ENCODE data around the gene SCAMP4. TPM values are rescaled to one million over a fixed set of nuclear protein-coding genes. Genes with fewer than 3 reads are reported as not detected.

SCAMP4 gene
- total and polyA plus RNA-seq, 2 experiments from 2014 or later = 53.7 to 62.5 TPM

GRCh38 chr19:1938071-1938470 lies 32.9 kb downstream of the SCAMP4 start:
- peaks cover 12% of the 10 kb centered on the region for H3K4me1 ChIP-seq (ENCODE audit: low read depth)

GRCh38 chr19:1941146-1942077 lies 36.2 kb downstream of the SCAMP4 start, which contains the start of gene CSNK1G2:
TSS of gene CSNK1G2 (plus strand) at chr19:1941172. CDS start at chr19:1969773, 28,601 bp downstream.
- no peak for TF ChIP-seq CTCF (IDR thresholded peaks at IDR 0.05; ENCODE audit: low read depth, low read length)
- H3K27ac ChIP-seq = peak within 1 kb of the TSS; percentile 92
- no peaks in the 10 kb centered on the region for H3K36me3 ChIP-seq

More at GRCh38 chr19:1938071-1938470, 32.9 kb downstream of the SCAMP4 start:
- TF ChIP-seq CTCF (IDR thresholded peaks at IDR 0.05; ENCODE audit: low read depth, low read length) = no peak
- Histone ChIP-seq H3K36me3 (no peaks in the 10 kb centered on the region), H3K27ac (no peak overlapping the region), H3K9me3 (ENCODE audit: low read depth) (no peaks in the 10 kb centered on the region), H3K4me3 (no peak overlapping the region), H3K27me3 (no peaks in the 10 kb centered on the region)
- DNase-seq (ENCODE audit: low read depth in 1 of 2, low spot score in 1 of 2) = no peak

GRCh38 chr19:1942078-1942933 lies 37.1 kb downstream of the SCAMP4 start:
- H3K9me3 ChIP-seq (ENCODE audit: low read depth) = no peaks in the 10 kb centered on the region
- H3K4me3 ChIP-seq = peak overlapping the region; percentile 57
- H3K36me3 ChIP-seq = no peaks in the 10 kb centered on the region
- peak; percentile 73 to 88 for DNase-seq (ENCODE audit: low read depth in 1 of 2, low spot score in 1 of 2)
- TF ChIP-seq CTCF (IDR thresholded peaks at IDR 0.05; ENCODE audit: low read depth, low read length) = no peak
- peaks cover 14% of the 10 kb centered on the region for H3K4me1 ChIP-seq (ENCODE audit: low read depth)
- H3K27ac ChIP-seq = peak overlapping the region; percentile 89
- H3K27me3 ChIP-seq = no peaks in the 10 kb centered on the region

More at GRCh38 chr19:1941146-1942077, 36.2 kb downstream of the SCAMP4 start, which contains the start of gene CSNK1G2:
- no peak for DNase-seq (ENCODE audit: low read depth in 1 of 2, low spot score in 1 of 2)
- peaks cover 14% of the 10 kb centered on the region for H3K4me1 ChIP-seq (ENCODE audit: low read depth)
- peak within 1 kb of the TSS; percentile 96 for H3K4me3 ChIP-seq
- H3K9me3 ChIP-seq (ENCODE audit: low read depth) = no peaks in the 10 kb centered on the region
- no peaks in the 10 kb centered on the region for H3K27me3 ChIP-seq

GRCh38 chr19:1942934-1943555 lies 37.8 kb downstream of the SCAMP4 start:
- Histone ChIP-seq H3K4me3 (peak overlapping the region; percentile 57), H3K27ac (peak overlapping the region; percentile 89), H3K36me3 (no peaks in the 10 kb centered on the region), H3K9me3 (ENCODE audit: low read depth) (no peaks in the 10 kb centered on the region), H3K27me3 (no peaks in the 10 kb centered on the region), H3K4me1 (ENCODE audit: low read depth) (peaks cover 14% of the 10 kb centered on the region)
- DNase-seq (ENCODE audit: low read depth in 1 of 2, low spot score in 1 of 2) = peak in 1 of 2 donors; percentile 18
- TF ChIP-seq CTCF (IDR thresholded peaks at IDR 0.05; ENCODE audit: low read depth, low read length) = no peak

- no peak overlapping the region for H3K4me3 ChIP-seq
- peaks cover 14% of the 10 kb centered on the region for H3K4me1 ChIP-seq (ENCODE audit: low read depth)
- no peaks in the 10 kb centered on the region for H3K9me3 ChIP-seq (ENCODE audit: low read depth)
- no peaks in the 10 kb centered on the region for H3K27me3 ChIP-seq
- H3K27ac ChIP-seq = no peak overlapping the region
- no peak for TF ChIP-seq CTCF (IDR thresholded peaks at IDR 0.05; ENCODE audit: low read depth, low read length)
- H3K36me3 ChIP-seq = no peaks in the 10 kb centered on the region
- no peak for DNase-seq (ENCODE audit: low read depth in 1 of 2, low spot score in 1 of 2)
Measured at GRCh38 chr19:1943661-1944087, 38.5 kb downstream of the SCAMP4 start.
